HG03457 (cell line): ENCODE measurements around the gene SLC38A1.
"Not testable (repeated sequence)": the region's sequence is repeated elsewhere in the genome, so short reads cannot be mapped to it uniquely, and the experiment has no call there.

Source experiments
- ATAC-seq: cut with Tn5 transposase; IDR thresholded peaks from one replicate; pipeline ENCODE4 v1.9.1; 2021; ENCODE audit warnings: moderate number of reproducible peaks; ENCODE audit not compliant: unreplicated experiment

Gene SLC38A1

DNA sequence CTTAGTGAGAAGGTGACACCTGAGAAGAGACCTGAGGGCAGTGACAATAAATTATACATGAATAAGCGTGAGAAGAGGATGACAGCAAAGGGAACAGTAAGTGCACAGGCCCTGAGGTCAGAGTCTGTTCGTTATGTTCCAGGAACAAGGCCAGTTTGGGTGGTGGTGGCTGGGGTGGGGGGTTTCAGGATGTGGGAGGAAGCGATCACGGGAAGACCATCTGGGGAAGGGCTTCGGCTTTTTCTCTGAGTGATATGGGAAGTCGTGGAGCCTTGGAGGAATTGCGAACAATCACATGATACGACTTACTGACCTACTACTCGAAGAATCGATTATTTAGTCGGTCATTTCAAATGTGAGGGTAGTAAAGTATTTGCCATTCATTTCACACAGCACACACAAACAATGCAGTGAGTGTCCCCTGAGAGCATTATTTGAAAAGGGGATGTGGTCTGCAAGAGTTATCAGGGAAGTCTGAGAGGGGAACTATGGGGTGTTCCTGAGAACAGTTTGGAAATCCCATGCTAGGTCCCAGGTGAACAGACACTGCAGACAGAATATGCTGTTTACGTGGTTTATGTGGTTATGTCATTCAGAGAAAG, 94.7 kb downstream of the SLC38A1 start:
- ATAC-seq, result no peak

DNA sequence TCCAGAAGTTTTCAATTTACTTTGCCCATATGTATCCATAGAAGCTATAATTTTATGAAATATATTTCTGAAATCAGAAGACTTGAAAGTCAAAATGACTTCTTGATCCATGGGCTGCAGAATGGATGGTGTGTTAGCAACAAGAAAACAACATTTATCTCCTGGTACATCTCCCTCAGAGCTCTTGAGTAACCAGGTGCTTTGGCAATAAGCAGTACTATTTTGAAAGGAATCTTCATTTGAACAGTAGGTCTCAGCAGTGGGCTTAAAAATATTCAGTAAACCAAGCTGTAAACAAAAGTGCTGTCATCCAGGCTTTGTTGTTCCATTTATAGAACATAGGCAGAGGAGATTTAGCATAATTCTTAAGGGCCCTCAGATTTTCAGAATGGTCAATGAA, 100.4 kb downstream of the SLC38A1 start:
- ATAC-seq, result no peak

DNA sequence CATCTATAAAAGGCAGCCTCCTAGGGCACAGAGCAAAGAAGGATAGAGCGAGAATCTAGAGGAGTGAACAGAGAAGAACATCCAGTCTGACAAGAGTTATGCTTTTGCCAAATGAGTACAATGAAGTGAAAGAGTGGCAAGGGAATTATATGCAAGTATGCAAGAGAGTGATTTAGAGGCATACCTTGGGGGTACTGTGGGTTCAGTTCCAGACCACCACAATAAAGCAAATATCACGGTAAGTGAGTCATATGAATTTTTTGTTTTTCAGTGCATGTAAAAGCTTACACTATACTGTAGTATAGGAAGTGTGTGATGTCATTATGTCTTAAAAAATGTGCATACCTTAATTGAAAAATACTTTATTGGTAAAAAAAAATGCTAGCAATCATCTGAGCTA, 101.4 kb downstream of the SLC38A1 start:
- no peak for ATAC-seq

DNA sequence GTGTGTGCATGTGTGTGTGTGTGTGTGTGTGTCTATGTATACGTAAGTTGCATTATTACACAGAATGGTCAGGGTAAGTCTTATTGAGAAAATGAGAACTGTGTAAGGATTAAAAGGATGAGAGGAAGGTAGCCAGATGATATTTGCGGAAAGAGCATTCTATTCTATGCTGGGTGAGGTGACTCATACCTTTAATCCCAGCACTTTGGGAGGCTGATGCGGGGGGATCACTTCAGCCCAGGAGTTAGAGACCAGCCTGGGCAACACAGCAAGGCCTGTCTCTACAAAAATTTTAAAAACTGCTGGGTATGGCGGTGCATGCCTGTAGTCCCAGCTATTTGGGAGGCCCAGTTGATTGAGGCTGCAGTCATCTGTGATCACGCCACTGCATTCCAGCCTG, 103.7 kb downstream of the SLC38A1 start:
- no peak for ATAC-seq

DNA sequence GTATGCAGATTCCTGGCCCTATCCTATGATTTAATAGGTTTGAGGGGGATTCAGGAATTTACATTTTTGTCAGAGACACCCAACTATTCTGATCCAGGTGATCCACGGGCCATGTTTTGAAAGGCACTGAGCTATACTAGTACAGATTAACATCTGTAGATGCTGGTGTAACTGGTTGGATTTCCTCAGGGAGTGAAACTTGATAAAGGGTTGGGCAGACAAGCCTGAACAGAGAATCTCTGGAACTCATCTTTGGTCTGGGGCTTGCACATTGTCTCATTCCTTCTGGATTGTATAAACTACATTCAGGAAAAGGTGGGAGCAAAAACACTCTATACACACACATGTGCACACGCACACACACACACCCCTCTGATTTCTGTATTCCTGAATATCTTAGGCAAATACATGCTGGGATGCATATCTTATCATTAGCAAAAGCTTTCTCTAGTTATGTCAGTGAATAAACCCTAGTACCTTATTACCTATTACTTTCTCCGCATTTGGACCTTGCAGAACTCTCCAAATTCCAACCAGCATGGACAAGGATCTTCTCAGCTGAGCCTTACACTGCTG, 104.6 kb downstream of the SLC38A1 start:
- no peak for ATAC-seq

DNA sequence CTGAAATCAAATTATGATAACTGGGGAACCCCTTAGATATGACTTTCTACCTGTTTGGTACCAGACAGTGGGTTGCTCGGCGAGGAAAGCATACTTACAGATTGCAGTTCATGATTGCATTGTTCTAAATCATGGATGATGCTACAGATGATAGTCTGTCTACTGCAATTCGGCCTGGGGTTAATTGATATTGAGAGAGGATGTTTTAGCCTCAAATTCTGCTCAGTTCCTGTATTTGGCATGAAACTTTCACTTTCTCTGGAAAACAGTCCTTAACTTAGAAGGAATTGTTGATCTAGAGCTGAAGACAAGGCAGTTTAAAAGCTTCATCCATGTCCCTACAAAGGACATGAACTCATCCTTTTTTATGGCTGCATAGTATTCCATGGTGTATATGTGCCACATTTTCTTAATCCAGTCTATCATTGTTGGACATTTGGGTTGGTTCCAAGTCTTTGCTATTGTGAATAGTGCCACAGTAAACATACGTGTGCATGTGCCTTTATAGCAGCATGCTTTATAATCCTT, 106.2 kb downstream of the SLC38A1 start:
- not testable (repeated sequence) for ATAC-seq

DNA sequence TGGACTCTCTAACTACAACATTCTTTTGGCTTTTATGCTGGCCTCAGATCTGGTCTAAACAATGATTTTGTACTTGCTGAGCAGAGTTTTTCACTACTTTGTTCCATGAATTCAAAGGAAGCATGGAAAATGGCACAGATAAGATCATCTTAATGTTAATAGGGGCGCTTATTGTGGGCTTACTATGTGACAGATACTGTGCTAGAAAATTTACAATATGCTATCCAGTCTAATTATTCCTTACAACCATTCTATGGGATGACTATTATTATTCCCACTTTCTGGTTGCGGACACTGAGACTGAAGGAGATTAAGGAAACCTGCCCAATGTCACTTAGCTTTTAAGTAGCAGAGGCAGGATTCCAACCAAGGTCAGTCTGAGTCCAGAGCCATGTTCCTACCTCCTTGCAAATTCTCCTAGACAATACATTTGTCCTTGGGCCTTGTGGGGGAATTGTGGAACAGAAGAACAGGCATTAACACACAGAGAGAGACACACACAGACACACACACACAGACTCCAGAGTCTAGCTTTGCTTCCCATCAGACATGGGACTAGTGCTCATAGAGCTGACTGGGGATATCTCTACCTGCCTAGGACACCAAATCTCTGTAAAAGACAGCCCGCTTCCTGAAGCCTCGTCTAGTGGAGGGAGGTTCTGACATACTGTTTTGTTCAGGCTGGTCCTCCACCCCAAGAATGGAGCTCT, 107.7 kb downstream of the SLC38A1 start:
- no peak for ATAC-seq

DNA sequence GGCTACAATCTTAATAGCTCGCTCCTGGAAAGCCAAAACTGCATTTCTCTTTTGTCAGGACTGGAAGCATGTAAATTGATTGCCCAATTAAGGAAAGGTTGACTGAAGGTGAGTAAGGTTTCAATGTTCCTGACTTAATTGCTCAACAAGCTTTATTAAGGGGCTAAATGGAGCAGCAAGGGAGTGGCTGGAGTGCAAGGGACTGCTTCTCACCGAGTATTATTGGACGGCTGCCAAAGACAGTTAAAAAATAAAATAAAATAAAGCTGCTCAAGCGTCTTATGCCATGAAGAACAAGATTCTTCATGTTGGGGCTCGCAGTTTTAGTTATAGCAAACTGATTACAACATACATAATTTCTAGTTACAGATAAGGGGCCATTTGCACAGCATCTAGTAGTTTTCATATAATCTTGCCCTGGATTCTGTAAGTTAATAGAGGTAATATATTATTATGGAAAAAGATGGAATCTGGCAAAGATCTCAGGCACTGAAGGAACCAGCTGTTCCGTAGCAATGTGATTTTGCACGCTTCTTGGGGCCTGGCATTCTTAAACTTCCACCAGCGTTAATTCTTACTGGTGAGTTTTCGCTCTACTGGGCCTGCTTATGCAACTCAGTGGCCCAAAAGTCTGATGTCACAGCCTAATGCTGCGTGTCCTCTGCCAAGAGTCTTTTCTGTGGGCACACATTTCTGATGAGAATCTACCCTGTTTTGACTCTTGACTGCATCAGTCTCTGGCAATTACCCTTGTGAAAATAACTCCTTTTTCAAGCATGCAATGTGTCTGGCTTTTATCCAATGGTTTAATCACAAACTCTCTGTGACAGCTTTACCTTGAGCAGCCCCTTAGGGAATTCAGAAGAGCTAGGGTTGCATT, 108.5 kb downstream of the SLC38A1 start:
- no peak for ATAC-seq

DNA sequence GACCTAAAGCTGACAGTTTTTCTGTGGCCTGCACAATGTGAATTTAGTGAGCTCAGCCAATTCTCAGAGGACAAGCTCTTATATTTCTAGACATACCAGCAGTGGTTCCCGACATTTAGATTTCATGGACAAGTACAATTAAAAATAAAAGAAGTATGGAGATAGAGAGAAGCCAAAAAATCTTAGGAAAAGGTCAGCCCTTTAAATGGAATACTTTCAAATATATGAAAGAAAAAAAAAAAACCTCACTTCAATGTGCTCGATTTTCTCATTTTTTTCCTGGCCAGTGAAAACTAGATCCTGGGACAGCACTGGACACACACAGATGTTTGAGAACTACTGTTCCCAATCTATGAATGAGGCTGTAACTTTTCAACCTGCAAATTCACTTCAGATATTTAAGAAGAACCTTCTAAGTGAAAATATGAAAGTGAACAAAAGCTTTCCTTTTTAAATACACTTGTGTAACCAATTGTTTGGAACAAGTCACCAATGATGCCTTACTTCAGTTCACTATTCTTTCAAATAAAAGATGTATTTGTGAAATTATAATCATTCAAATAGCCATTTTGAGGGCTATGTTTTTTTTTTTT, 109.4 kb downstream of the SLC38A1 start:
- ATAC-seq, result no peak

DNA sequence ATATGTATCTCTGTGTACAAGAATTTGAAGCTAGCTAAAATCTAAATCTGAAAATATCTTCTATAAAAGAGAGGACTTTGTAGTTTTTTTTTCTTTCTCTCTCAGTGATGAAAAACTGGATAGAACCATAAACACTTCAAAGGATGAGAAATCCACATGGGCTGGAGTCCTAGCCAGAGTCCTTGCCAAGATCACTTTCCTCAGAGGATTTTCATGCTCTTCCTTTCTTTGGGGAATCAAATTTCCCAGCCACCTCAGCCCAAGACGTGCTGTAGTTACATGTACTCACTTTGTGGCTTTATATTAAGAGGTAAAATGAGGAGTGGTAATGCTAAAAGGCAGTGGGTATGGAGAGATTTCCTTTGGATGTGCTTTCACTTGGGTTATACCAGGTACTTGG, 110.3 kb downstream of the SLC38A1 start:
- ATAC-seq, result no peak

DNA sequence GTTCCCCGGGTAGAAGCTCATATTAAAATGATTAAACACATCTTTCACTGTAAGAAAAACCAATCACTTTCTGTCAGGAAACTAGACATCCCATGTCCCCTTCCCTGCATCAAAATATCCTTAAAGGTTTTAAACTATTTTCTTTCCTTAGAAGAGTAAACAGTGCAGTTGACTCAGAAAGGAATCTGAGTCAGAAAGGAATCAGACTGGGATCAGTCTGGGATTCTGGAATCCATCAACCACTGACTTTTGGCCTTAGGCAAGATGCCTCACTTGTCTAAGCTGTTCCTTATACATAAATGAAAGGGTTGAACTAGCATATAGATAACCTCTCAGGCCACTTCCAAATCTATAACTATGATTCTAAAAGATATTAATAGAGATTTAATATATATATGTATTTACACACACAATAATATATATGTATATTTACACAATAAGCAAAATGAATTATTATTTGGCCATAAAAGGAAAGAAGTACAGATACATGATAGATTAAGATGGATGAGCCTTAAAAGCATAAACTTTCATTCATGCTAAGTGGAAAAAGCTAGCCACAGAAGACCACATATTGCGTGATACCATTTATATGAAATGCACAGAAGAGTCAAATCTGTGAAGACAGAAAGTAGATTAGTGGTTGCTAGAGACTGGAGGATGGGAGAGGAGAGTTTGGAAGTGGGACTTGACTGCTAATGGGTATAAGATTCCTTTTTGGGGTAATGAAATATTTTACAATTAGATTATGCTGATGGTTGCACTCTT, 114.4 kb downstream of the SLC38A1 start:
- ATAC-seq, result no peak

DNA sequence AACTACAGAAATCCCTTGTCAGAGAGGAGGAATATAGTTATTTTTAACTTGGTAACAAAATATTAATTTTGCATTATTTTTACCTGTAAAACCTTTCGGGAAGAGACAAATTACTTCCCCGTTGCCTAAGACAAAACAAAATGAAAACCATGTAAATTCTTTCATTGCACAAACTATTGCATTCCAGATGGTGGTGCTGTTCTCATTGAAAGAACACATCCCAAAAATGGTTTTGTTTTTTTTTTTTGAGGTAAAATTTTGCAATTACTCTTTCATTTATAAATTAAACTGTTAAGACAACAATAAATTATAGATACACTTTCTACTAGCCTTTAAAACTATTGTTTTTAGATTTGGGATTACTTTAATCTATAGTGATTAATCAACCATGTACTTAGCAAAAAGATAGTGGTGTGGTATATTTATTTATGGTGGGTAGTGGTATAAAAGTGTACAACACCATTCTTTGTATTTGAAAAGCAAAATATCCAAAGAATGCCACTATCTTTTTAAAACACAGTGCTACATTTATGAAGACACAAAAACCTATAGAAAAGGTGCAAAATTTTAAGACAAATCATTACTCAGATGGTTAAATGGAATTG, 115.5 kb downstream of the SLC38A1 start:
- ATAC-seq, result no peak

DNA sequence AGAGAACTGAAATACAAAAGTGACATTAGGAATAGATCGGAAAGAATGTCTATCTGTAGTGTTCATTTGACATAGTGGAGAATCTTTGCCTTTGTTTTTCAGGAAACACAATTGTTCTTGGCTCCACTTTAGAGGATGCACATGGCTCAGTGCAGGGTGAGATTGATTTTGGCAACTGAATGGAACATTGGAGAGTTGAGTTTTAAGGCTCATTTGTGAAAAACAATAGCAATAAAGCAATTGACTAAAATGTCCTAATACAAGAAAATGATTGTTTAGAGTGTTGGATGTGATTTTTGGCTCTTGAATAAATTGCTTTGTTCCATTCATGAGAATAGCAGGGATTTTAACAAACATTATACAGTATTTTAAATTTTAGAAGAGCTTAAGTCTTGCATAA, 116.4 kb downstream of the SLC38A1 start:
- no peak for ATAC-seq

DNA sequence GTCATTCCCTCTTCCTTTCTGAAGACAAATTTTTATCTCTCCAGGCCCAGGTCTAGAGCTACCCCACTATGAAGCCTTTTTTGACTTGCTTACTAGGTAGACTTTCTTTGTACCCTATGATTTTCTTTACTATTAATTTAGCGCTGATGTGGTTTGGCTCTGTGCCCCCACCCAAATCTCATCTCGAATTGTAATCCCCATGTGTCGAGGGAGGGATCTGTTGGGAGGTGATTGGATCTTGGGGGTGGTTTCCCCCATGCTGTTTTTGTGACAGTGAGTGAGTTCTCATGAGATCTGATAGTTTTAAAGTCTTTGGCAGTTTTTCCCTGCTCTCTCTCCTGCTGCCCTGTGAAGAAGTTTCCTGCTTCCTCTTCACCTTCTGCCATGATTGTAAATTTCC, 118.1 kb downstream of the SLC38A1 start:
- no peak for ATAC-seq

DNA sequence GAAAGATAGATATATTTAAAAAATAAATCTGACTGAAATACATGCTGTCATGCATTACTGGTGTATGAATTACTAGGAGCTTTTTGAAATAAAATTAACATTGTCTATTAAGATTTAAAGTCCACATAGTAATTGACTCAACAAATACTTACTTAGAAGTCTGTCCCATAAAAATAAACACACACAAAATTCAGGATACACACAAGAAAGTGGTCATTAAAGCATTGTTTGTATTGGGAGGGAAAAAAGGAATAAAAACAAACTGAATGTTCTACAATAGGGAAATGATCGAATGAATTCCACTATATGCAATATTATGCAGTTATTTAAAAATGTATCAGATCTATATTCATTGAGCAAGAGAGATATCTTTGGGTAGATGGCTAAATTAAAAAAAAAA, 118.9 kb downstream of the SLC38A1 start:
- no peak for ATAC-seq

DNA sequence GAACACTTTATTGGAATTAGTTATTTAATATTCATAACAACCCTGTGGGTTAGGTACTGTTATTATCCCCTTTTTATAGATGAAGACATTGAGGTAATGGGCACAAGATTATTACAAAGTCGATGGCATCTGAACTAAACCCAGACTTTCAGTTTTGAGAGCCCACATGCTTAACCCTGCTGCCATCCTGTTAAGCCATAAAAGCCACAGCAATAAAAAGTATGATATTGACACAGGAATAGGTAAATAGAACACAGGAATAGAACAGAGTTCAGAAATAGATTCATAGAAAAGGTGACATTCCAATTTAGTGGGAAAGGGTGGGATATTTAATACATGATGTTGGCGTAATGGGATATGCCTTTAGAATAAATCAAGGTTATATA, 119.8 kb downstream of the SLC38A1 start:
- no peak for ATAC-seq

DNA sequence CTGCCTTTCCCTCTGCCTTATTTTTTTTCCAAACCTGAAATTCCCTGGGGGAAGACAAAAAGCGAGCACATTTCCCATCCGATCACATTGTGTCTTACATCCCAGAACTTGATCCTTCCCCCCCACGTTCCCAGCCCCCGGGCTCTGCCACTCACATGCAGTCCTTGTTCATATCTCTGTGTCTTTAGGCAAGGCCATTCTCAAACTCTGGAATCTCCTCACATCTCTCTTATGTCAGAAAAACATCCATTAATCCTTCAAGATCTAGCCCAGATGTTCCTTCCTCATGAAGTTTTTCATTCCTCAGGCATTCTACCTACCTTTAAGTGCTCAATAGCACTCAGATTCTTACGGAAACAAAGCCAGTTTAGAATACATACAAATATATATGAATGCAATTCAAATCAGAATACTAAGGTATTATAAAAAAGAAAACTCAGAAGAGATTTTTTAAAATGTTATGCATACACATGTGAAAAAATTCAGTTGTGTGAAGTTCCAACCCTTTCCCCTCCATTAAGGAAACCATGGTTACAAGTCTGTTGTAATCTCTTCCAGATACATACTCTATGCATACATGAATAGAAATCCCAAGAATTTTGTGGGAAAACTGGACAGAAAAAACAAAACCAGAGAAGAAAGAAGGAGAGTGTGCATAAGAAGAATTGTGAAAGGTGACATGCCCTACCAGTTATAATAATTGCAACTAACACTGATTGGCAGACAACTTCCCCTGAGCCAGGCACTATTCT, 120.3 kb downstream of the SLC38A1 start:
- ATAC-seq, result no peak

DNA sequence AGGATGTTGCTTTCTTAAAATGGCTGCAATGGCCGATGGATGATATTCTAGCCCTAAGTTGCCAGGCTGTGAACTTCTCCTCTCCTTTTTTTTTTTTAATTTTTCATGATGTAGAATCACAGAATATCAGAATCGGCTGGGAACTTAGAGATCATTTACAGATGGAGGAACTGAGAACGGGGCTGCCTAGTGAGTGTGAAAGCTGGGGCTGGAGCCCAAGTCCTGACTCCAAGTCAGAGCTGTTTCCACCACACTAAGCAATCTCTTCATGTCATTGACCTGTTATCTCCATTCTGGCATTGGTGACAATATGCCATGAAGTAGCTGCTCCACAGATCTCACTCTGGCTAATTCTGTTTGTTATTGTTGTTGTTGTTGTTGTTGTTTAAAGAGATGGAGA, 121.7 kb downstream of the SLC38A1 start:
- no peak for ATAC-seq

DNA sequence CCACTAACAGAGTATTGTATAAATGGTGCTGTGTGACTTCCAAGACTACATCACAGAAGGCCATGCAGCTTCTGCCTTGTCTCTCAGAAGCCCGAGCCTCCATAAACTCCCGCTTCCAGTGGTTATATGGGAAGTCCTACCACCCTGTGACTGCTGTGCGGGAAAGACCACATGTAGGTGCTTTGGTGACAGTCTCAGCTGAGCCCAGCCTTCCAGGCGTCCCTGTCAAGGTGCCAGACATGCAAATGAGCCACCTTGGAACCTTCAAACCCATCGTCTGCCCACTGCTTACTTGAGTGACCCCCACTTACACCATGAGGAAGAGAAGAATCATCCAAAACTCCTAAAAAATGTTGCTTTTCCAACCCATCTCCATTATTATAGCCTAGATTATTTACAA, 123.0 kb downstream of the SLC38A1 start:
- no peak for ATAC-seq
